ENCODE results near the gene TGFBR3. TPM values are rescaled to one million over a fixed set of nuclear protein-coding genes. Genes with fewer than 3 reads are reported as not detected.
"Not testable (repeated sequence)": the region's sequence is repeated elsewhere in the genome, so short reads cannot be mapped to it uniquely, and the experiment has no call there.

Gene TGFBR3
- polyA plus RNA-seq, 1 experiment: 8.2 TPM

DNA sequence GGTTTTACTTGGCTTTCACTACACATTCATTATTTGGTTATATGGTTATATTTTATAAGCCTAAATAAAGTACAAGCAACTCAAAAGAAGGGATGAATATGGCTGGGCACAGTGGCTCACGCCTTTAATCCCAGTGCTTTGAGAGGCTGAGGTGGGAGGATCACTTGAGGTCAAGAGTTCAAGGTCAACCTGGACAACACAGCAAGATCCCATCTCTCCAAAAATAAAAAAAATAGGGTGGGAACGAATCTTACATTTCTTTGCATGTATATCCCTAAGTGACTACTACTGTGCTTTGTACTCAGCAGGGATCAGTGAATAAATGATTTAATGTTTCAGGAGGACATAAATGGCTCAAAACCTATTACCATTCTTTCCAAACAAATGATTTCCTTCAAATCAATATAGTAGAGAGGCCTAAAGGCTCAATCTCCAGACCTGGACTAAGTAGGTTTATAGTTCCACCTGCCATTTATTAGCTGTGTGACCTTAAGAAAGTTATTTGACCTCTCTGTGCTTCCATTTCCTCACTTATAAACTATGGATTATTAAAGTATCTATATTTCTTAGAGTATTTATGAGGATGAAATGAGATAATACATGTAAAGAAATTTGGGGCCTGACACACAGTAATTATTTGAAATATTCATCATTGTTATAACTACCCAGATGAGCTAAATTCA lies 28.3 kb downstream of the TGFBR3 start:
- TF ChIP-seq, protein P1, sequence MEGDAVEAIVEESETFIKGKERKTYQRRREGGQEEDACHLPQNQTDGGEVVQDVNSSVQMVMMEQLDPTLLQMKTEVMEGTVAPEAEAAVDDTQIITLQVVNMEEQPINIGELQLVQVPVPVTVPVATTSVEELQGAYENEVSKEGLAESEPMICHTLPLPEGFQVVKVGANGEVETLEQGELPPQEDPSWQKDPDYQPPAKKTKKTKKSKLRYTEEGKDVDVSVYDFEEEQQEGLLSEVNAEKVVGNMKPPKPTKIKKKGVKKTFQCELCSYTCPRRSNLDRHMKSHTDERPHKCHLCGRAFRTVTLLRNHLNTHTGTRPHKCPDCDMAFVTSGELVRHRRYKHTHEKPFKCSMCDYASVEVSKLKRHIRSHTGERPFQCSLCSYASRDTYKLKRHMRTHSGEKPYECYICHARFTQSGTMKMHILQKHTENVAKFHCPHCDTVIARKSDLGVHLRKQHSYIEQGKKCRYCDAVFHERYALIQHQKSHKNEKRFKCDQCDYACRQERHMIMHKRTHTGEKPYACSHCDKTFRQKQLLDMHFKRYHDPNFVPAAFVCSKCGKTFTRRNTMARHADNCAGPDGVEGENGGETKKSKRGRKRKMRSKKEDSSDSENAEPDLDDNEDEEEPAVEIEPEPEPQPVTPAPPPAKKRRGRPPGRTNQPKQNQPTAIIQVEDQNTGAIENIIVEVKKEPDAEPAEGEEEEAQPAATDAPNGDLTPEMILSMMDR (IDR thresholded peaks at IDR 0.05; ENCODE audit: insufficient read depth, low read depth, low read length): no peak
- DNase-seq (ENCODE audit: low read depth): no peak
- Histone ChIP-seq H3K27me3 (ENCODE audit: control insufficient read depth, insufficient read depth, low read length) (no peaks in the 10 kb centered on the region), H3K36me3 (ENCODE audit: control insufficient read depth, insufficient read depth, low read length) (peaks cover 2% of the 10 kb centered on the region; the same call in 1 of the 2 replicates), H3K4me3 (ENCODE audit: low read depth, low read length) (no peak overlapping the region)
- ChIA-PET POLR2A (no interaction called here), CTCF (interaction anchor here (1.1 to 1.6 kb wide), 2 partner anchors 28 to 345 kb away, joined by 3 to 4 read pairs; no protein-coding TSS in a partner anchor)

DNA sequence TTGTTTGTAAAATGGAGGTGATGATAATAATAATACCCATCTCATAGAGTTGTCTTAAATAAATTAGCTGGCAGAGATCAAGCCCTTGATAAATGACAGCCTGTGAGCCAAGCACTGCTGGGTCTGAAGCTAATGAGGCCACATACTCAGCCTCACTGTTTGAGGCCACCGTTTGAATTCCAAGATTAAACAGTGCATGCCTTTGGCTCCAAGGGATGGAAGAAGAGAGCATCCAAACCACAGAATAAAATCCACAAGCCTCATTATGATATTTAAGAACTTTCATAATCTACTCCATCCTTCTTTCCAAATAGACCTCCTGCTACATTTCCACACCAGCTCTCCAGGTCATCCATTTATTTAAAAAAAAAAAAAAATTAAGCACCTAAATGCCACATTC lies 29.0 kb downstream of the TGFBR3 start:
- Histone ChIP-seq H3K4me3 (ENCODE audit: low read depth, low read length) (no peak overlapping the region), H3K27me3 (ENCODE audit: control insufficient read depth, insufficient read depth, low read length) (no peaks in the 10 kb centered on the region), H3K36me3 (ENCODE audit: control insufficient read depth, insufficient read depth, low read length) (peaks cover 2% of the 10 kb centered on the region; the same call in 1 of the 2 replicates)
- ChIA-PET POLR2A (no interaction called here), CTCF (interaction anchor here (0.6 to 1.6 kb wide), 3 partner anchors 24 to 344 kb away, joined by 3 to 4 read pairs (median 4); no protein-coding TSS in a partner anchor)
- TF ChIP-seq, protein P1 (IDR thresholded peaks at IDR 0.05; ENCODE audit: insufficient read depth, low read depth, low read length): no peak
- no peak for DNase-seq (ENCODE audit: low read depth)

DNA sequence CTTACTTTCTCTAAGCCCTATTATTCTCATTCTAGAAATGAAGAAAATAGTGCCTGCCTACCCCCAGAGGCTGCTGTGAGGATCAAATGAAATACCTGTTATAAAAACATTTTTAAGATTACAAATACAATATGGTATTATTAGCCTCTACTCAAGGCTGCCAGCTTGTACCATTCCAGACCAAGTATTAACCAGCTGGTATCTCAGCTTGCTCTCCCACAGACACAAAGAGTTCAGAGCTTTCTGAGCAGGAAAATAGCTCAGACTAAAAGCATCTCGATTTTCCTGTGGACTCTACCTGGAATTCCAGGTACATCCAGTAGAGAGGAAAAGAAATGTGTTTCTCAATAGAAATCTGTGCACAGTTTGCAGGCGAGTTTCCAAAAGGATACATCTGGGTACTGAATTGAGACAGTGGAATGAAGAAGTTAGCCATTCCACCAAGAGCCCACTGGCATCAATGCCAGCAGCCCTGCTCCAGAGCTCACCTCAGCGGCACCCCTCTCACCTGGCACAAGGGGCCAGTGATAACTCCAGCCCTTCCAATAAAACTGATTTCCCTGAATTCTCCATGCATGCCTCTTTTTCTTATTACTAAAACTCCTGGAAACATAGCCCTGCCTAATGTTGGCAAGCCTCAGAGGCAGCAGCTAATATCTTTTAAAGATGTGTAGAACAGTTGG lies 31.0 kb downstream of the TGFBR3 start:
- TF ChIP-seq, protein P1 (IDR thresholded peaks at IDR 0.05; ENCODE audit: insufficient read depth, low read depth, low read length): no peak
- peaks cover 2% of the 10 kb centered on the region; the same call in 1 of the 2 replicates for H3K36me3 ChIP-seq (ENCODE audit: control insufficient read depth, insufficient read depth, low read length)
- ChIA-PET CTCF (interaction anchor here (0.6 to 1.4 kb wide), 3 partner anchors 9 to 342 kb away, joined by 3 to 4 read pairs (median 3); no protein-coding TSS in a partner anchor), POLR2A (no interaction called here)
- H3K27me3 ChIP-seq (ENCODE audit: control insufficient read depth, insufficient read depth, low read length): no peaks in the 10 kb centered on the region
- no peak overlapping the region for H3K4me3 ChIP-seq (ENCODE audit: low read depth, low read length)
- DNase-seq (ENCODE audit: low read depth): no peak

DNA sequence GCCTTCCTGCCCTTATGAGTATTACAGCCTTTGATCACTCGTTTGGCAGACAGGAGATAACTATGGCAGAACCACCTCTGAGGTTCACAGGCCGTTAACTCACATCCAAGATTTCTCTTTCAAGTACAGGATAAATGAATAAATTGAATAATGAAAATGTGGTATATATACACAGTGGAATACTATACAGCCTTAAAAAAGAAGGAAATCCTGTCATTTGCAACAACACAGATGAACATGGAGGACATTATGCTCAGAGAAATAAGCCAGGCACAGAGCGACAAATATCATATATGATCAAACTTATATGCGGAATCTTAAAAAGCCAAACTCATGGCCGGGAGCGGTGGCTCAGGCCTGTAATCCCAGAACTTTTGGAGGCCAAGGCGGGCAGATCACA lies 32.6 kb downstream of the TGFBR3 start:
- ChIA-PET CTCF (interaction anchor here (0.7 kb wide), 1 partner anchor 31 kb away, joined by 4 read pairs; no protein-coding TSS in a partner anchor), POLR2A (no interaction called here)
- TF ChIP-seq, protein P1 (IDR thresholded peaks at IDR 0.05; ENCODE audit: insufficient read depth, low read depth, low read length): no peak
- DNase-seq (ENCODE audit: low read depth): no peak
- H3K4me3 ChIP-seq (ENCODE audit: low read depth, low read length): no peak overlapping the region
- no peaks in the 10 kb centered on the region for H3K36me3 ChIP-seq (ENCODE audit: control insufficient read depth, insufficient read depth, low read length)
- no peaks in the 10 kb centered on the region for H3K27me3 ChIP-seq (ENCODE audit: control insufficient read depth, insufficient read depth, low read length)

DNA sequence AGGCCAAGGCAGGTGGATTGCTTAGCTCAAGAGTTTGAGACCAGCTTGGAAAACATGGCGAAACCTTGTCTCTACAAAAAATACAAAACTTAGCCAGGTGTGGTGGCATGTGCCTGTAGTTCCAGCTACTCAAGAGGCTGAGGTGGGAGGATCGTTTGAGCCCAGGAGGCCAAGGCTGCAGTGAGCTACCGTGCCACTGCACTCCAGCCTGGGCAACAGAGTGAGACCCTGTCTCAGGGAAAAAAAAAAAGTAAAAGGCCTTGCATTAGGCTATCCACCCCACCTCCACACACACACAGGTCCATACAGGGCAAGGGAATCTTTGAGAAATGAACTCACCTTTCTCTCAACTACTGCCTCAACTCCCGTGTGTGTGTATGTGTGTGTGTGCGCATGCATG lies 33.9 kb downstream of the TGFBR3 start:
- POLR2A ChIA-PET; H3K27me3 ChIP-seq (ENCODE audit: control insufficient read depth, insufficient read depth, low read length); H3K36me3 ChIP-seq (ENCODE audit: control insufficient read depth, insufficient read depth, low read length); DNase-seq (ENCODE audit: low read depth); H3K4me3 ChIP-seq (ENCODE audit: low read depth, low read length): not testable (repeated sequence)
- CTCF ChIA-PET: interaction anchor here (1.0 to 1.8 kb wide), 5 partner anchors 8 to 340 kb away, joined by 3 to 7 read pairs (median 5); no protein-coding TSS in a partner anchor
